Left renal pelvis (tissue), 4 donors: ENCODE data around the gene LPCAT3. TPM values are rescaled to one million over a fixed set of nuclear protein-coding genes. Genes with fewer than 3 reads are reported as not detected.

Source experiments
- DNase-seq, 4 donors: peaks; one replicate each; pipeline ENCODE4 v3.0.0-alpha.2; 2013; ENCODE audit warnings: low read depth in 4 of 4, low spot score in 3 of 4
- polyA plus RNA-seq, 4 donors: library from polyadenylated mRNA; unstranded; fragments of 120-200 nt; gene quantifications; one replicate each; pipeline ENCODE4 v1.2.1, GENCODE V29; 2013; ENCODE audit not compliant: insufficient read length in 4 of 4

LPCAT3 gene
- polyA plus RNA-seq, 4 donors: 33.8 to 67.5 (median 57.9) TPM

DNA sequence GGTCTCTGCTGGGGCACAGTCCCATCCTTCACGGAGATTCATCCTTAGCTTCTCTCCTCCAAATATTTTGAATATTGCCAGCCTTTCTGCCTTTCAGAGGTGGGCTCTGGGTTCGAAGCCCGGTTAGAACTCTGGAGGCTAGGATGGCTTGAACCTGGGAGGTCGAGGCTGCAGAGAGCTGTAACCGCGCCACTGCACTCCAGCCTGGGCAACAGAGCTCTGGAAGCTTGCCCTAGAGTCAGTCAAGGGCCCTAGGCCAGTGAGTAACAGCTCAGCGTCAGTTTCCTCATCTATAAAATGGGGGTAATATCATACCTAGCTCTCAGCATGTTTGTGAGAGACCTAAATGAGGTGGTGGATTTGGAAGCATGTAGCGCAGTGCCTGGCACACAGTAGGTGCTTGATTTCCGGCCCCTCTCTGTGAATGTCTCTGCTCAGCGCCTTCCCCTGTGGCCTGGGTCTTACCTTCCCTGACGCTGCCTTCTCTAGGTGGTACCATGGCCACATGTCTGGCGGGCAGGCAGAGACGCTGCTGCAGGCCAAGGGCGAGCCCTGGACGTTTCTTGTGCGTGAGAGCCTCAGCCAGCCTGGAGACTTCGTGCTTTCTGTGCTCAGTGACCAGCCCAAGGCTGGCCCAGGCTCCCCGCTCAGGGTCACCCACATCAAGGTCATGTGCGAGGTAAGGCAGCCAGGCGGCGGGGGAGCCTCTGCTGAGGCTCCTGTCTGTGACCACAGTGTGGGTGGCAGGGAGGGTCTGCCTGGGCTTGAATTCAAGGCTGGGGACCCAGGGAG is 63.8 kb downstream of the LPCAT3 start:
- no peak for DNase-seq

DNA sequence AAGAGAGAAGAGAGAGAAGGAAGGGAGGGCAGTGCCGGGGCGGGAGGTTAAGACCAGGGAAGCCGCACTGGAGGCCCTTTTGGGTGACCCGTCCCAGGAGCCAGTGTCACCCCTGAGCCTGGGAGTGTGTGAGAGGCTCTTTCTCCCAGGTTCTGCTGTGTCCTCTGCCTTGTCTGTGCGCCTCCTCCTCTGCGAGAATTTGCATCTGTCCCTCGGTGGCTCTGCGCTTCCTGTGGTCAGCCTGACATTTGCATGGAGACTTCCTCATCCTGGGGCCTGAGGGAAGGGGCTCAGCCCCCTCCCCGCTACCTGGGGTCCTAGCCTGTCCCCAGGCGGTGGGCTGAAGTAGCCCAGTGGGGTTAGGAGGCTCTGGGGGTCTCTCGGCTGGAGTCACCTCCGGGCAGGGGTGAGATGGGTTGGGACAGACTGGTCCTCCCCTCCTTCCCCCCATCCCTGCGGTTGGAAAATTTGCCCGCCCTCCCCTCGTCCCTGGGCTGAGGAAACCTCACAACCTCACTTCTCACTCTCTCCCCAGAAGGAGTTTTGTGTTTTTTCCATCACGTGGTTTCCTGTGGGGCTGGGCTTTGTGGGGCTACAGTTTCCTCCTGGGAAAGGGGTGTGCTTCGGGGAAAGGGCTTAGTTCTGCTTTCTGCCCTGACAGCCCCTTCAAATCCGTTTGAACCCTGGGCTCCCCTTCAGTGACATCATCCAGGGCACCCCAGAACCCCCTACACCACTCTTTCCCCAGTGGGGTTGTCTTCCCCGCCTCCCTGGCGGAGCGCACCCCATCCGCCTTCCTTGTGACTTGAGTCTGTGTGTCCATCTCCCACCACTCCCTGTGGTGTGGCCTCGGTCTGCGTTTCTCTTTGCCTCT is 64.6 kb downstream of the LPCAT3 start:
- no peak for DNase-seq

DNA sequence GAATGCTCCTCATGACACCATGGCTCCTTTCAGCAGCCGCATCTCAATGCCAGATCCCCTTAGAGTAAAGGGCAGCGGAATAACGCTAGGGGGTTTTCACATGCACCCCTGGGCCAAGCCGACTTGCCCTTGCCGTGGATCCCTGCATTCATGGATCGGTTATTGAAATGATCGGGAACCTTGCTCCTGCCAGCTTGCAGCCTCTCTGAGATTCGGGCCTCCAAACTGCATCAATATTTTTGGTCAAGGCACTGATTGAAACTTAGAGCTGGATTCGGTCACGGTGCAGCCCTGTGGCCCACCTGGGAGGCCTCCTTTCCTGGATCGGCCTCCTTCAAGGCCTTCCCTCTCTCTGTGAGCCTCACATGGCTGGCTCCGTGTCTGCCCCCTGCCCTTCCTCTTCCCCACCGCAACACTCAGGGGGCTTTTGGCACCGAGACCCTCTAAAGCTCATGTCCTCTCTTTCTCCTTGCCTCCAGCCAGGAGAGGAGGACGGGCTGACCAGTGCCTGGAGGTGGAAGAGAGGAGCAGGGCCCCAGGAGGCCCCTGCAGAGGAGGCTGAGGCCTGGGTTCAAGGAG is 65.3 kb downstream of the LPCAT3 start:
- DNase-seq: no peak

DNA sequence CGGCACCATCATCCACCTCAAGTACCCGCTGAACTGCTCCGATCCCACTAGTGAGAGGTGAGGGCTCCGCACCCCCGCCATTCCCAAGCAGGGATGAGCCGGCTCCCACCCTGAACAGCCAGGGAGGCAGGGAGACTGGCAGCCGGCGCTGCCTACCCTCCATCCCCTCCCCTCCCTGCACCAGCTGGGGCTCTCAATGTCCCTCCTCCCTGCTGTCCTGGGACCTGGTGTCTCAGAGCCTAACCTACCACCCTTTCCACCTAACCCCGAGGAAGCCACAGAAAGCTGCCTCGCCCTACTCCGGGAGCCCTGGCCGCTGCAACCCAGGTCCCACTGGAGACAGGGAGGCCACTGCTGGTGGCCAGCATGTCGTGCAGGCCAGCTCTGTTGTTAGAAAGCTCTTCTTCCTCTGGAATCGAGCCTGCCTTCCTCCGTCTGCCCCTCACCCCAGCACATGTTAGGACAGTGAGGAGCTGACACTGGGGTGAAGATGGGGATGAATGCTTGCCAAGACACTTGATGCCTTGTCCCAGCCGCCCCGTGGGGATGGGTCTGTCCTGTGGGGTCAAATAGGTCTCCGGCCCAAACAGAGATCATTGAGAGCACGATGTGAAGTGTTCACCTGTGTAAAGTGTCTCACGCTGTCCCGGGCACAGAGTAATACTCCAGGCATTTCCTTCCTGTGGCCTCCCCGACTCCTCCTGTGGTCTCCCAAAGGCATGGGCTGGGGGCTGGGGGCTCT is 66.0 kb downstream of the LPCAT3 start:
- no peak for DNase-seq

DNA sequence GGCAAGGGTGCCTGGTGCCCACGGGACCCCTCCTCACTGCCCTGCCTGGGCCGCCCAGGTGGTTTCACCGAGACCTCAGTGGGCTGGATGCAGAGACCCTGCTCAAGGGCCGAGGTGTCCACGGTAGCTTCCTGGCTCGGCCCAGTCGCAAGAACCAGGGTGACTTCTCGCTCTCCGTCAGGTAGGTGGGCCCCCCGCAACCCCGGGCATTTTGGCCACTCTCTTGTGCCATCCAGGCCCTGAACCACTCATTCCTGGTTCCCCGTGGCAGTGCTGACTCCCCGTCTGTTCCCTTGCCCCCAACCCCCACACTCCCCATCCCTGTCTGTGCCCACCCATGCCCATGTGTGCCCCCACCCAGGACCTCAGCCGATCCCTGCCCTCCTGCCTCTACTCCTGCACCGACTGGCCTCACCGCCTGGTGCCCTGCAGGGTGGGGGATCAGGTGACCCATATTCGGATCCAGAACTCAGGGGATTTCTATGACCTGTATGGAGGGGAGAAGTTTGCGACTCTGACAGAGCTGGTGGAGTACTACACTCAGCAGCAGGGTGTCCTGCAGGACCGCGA is 66.6 kb downstream of the LPCAT3 start:
- no peak for DNase-seq

DNA sequence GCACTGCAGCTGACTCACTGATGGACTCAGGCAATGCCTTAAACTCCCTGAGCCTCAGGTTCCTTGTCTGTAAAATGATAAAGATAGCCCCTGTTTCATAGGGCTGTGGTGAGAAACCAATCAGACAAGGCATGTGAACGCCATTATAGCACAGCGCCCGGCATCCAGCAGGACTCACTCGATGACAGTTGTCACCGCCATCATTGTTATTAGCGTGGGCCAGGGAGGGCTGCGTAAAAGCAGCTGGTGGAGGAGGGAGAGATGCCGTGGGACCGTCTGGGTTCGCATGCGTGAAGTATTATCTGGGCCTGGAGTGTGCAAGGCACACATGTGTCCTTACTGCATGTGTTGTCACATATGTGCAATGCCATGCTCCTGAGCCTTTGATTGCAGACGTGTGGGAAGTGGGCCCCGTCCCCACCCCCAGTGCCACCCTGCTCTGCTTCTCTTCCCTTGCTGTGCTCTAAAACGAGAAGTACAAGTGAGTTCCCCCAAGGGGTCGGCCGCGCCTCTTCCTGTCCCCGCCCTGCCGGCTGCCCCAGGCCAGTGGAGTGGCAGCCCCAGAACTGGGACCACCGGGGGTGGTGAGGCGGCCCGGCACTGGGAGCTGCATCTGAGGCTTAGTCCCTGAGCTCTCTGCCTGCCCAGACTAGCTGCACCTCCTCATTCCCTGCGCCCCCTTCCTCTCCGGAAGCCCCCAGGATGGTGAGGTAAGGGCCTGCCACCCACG is 67.3 kb downstream of the LPCAT3 start, which contains the start of gene PTPN6:
Gene PTPN6 (plus strand): TSS at position 546 of the 730 bp plus-strand sequence. CDS start 157 bp downstream, at position 703.
- DNase-seq: no peak

DNA sequence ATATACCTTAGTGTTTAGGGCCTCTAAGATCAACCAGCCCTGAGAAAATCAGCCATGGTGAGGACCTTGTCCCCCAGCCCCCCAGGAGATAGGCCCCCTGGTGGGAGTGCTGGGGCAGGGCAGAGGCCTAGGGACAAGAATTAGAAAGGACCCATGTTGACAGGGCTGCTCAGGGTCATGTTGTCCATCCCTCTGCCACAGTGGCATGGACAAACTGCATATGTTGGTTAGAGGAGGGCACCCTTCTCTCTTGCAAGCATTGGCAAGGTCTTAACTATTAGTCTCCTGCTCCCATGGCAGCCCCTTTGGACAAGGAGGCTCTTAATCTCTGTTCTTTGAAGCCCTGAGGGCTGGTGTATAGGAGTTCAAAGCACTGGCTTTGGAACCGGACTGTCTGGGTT is 67.9 kb downstream of the LPCAT3 start:
- no peak for DNase-seq

DNA sequence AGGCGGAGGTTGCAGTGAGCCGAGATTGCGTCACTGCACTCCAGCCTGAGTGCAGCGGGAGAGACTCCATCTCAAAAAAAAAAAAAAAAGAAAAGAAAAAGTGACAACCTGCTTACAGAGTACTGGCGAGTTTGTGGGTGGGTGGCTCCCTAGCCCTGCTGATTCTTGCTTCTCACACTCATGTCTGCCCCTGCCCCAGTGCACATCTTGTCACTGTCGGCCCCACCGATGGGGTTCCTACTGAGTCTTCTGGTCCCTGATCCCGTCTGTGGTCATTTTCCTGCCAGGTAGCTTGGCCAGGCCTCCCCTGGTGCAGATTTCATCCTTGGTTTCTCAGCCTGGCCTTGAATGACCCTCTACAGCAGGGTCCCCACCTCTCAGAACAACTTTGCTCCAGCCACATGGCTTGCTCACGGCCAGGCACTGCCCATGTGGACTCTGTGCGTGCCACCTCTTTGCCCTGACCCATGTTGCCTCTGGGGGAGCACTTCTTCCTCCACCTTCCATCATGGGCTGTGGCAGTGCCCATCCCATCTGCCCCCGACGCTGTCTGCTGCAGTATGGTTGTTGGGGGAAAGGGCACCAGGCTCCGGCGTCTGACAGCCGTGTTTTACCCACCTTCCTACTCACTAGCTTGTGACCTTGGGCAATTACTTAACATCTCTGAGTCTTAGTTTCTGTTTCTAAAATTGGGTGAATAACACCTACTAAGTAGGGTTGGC is 69.2 kb downstream of the LPCAT3 start:
- DNase-seq: no peak

DNA sequence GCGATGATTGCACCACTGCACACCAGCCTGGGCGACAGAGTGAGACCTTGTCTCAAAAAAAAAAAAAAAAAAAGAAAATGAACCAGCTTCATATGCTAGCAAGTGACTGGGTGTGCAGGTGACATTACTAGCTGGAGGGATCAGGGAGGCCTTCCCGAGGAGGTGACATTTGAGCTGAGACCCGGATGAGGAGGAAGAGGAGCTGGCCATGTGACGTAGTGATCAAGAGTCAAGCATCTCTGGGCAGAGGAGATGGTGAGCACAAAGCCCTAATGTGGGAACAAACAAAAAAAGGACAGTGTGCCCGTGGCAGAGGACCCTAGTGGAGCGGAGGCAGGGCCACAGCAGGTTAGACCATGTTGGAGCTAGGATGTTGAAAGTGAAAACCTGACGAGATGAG is 70.7 kb downstream of the LPCAT3 start:
- no peak for DNase-seq

DNA sequence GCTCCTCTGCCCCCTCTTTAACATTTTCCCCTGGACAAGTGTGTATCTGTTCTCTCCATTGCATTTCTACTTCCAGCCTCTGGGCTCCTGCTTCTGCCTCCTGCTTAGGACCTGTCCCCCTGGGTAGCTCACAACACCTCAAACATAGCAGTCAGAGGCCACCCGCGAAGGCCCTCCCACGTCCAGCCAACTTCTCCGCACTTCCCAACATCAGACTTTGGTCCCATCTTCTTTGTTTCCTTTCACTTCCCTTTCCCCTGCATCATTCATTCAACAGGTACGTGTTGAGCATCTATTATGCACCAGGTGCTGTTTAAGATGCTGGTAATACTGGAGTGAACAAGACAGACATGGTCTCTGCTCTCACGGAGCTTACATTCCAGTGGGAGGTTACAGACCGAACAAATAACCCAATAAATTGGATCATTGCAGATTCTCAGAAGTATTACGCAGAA is 71.3 kb downstream of the LPCAT3 start:
- no peak for DNase-seq

DNA sequence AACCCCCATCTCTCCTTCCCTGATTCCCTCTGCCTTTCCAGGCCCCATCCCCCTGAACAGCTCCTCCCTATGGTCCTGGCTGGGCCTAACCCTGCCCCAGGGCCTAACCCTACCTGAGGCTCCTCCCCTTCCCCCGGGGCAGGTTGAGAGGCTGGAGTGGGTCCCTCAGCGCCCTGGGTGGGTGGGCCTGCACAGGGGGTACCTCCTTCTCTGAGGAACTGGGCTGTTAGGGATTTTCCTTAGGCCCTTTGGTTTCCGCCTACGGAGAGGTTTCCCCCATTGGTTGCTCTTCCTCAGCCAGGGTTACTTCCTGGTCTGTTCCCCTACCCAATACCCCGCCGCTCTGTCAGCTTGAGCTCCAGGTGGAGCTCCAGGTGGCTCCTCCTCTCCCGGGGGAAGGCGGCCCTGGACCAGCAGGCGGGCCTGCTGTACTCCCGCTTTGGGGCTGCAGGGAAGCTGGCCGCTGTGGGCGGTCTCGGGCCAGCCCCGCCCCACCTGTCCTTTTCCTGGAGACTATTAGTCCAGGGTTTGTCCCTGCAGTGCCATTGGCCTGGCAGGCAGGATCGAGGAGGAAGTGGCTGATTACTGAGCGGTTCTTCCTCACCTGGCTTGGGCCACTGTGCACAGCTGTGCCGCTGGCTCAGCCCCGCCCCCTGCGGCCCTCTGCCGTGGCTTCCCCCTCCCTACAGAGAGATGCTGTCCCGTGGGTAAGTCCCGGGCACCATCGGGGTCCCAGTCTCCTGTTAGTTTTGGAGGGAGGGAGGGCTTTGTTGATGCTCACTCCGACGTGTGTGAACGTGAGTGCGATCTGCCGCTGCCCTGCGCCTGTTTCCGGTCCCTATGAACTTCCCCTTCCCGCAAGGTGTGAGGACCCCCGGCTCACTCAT is 72.0 kb downstream of the LPCAT3 start:
- peak in 1 of 4 donors; percentile 78 for DNase-seq

DNA sequence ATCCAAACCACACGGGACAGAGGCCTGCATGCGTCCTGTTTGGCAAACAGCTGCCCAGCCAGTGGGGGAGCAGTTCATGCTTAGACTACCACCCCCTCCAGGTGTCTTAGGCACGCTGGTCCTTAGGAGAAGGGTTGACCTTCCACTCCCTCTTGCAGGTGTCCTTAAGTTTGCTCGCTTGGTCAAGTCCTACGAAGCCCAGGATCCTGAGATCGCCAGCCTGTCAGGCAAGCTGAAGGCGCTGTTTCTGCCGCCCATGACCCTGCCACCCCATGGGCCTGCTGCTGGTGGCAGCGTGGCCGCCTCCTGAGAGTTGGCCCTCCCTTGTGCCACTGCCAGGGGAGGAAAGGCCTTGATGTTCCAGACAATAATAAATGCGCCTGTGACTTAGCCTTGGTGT is 72.7 kb downstream of the LPCAT3 start:
- DNase-seq: no peak

DNA sequence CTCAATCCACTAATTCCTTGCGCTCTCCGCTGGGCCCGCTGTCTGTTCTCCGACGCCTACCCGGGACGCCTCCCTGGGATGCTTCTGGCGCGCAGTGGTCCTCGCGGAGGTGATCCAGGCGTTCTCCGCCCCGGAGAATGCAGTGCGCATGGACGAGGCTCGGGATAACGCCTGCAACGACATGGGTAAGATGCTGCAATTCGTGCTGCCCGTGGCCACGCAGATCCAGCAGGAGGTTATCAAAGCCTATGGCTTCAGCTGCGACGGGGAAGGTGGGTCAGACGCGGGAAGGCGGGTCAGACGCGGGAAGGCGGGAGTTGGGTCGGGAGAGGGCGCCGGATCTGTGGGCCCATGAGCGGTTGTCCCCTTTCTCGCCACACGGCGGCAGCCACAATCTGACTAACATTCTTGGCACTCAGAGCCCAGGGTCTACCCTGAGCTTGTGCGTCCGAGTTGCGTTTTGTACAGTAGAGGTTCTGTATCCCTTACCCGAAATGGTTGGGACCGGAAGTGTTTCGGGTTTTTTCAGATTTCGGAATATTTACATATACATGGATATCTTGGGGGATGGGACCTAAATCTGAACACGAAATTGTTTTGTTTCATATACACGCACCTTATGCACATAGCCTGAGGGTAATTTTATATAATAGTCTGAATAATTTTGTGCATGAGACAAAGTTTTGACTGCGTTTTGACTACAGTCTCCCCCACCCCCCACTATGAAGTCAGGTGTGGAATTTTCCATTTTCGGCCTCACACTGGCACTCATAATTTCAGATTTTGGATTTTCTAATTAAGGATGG is 73.7 kb downstream of the LPCAT3 start:
- DNase-seq: peak; percentile 79 to 85 (median 82)

DNA sequence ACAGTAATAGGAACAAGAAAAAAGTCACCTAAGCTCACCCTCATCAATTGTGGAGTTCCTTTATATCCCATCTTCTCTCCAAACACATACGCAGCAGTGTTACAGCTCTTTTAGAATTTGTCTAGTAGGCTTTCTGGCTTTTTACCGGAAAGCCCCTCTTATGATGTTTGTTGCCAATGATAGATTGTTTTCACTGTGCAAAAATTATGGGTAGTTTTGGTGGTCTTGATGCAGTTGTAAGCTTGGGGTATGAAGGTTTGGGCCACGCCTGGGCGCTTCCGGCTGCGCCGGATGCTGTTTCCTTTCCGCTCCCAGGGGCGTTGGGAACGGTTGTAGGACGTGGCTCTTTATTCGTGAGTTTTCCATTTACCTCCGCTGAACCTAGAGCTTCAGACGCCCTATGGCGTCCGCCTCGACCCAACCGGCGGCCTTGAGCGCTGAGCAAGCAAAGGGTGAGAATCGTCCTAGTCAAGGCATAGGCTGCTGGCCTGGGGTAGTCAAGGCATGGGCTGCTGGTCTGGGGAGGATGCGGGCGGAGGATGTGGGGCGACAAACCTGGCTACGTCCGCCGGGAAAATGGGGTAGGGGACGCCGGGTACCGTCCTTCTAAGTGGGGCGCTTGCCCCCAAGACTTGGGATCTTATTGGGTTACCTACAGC is 74.4 kb downstream of the LPCAT3 start, which contains the start of the genes C12orf57 and RNU7-1:
Gene C12orf57 (plus strand): TSS at position 301 of the 659 bp plus-strand sequence. CDS start 100 bp downstream, at position 401.
Gene RNU7-1 (plus strand): TSS at position 95 of the 659 bp plus-strand sequence.
- peak; percentile 78 to 84 (median 81) for DNase-seq

DNA sequence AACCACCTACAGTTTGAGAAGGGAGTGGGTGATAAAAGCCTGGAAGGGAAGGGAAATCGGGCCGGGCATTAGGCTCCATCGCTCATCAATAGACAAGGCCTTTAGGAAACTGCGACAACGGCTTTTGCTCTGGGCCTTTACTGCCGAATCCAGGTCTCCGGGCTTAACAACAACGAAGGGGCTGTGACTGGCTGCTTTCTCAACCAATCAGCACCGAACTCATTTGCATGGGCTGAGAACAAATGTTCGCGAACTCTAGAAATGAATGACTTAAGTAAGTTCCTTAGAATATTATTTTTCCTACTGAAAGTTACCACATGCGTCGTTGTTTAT is 74.9 kb downstream of the LPCAT3 start:
- DNase-seq: peak in 3 of 4 donors; percentile 82 to 88 (median 86)

DNA sequence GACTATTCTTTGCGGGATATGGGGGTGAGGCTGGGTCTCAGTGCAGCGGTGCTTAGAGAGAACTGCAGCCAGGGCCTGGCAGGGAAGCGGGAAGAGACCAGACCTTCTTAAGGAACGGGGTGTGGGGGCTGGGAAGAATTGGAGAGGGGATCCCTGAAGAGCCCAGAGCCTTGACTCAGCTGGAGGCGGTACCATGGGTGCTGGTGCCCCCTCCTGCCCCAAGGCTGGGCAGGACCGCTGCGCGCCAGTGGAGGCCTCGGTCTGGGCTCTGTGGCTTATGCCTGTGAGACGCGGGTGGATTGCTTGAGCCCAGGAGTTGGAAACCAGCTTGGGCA is 76.0 kb downstream of the LPCAT3 start:
- no peak for DNase-seq
